ENCODE measurements around the gene VEGFA. TPM values are rescaled to one million over a fixed set of nuclear protein-coding genes. Genes with fewer than 3 reads are reported as not detected.

Gene VEGFA
- total RNA-seq, 4 donors from 2014 or later: 28.0 to 107 (median 80.8) TPM

GRCh38 chr6:43749461-43749860, 20.6 kb upstream of the VEGFA start:
- Histone ChIP-seq H3K36me3 (no peaks in the 10 kb centered on the region), H3K4me3 (no peak overlapping the region), H3K27ac (no peak overlapping the region), H3K4me1 (no peaks in the 10 kb centered on the region), H3K27me3 (peaks cover 0 to 16% (median 0%) of the 10 kb centered on the region in 4 donors), H3K9me3 (no peaks in the 10 kb centered on the region)
- 72 to 80% methylated on average over 2 of the region's 2 CpGs for WGBS, 2 donors
- TF ChIP-seq, protein P1, sequence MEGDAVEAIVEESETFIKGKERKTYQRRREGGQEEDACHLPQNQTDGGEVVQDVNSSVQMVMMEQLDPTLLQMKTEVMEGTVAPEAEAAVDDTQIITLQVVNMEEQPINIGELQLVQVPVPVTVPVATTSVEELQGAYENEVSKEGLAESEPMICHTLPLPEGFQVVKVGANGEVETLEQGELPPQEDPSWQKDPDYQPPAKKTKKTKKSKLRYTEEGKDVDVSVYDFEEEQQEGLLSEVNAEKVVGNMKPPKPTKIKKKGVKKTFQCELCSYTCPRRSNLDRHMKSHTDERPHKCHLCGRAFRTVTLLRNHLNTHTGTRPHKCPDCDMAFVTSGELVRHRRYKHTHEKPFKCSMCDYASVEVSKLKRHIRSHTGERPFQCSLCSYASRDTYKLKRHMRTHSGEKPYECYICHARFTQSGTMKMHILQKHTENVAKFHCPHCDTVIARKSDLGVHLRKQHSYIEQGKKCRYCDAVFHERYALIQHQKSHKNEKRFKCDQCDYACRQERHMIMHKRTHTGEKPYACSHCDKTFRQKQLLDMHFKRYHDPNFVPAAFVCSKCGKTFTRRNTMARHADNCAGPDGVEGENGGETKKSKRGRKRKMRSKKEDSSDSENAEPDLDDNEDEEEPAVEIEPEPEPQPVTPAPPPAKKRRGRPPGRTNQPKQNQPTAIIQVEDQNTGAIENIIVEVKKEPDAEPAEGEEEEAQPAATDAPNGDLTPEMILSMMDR (IDR thresholded peaks at IDR 0.05): no peak
- TF ChIP-seq POLR2A (IDR thresholded peaks at IDR 0.05): no peak
- no peak for DNase-seq
- intact Hi-C loops (cut with DNase I): no loop called here

DNA sequence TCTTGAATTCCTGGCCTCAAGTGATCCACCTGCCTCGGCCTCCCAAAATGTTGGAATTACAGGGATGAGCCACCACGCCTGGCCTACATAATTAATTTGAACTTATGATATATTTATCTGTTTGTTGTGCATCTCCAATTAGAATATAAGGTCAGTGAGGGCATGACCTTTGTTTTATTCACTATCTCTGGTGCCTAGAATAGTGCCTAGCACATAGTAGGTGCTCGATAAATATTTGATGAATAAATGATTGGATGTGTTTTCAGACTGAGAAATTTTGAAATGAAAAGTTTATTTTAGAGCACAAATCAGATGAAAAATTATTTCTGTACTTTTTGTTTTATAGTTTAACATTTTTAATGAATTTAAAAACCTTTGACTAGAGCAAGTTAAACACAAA, 19.4 kb upstream of the VEGFA start:
- Histone ChIP-seq H3K4me1 (no peaks in the 10 kb centered on the region), H3K9me3 (no peaks in the 10 kb centered on the region), H3K36me3 (no peaks in the 10 kb centered on the region), H3K27me3 (peaks cover 0 to 16% (median 0%) of the 10 kb centered on the region in 4 donors), H3K27ac (no peak overlapping the region), H3K4me3 (no peak overlapping the region)
- 78 to 79% methylated on average over 3 of the region's 3 CpGs for WGBS, 2 donors
- intact Hi-C loops (cut with DNase I): no loop called here
- no peak for DNase-seq
- TF ChIP-seq POLR2A (IDR thresholded peaks at IDR 0.05): no peak
- TF ChIP-seq, protein P1 (IDR thresholded peaks at IDR 0.05): no peak

GRCh38 chr6:43753570-43754183, 16.3 kb upstream of the VEGFA start:
- no peak for DNase-seq
- TF ChIP-seq POLR2A (IDR thresholded peaks at IDR 0.05): no peak
- TF ChIP-seq, protein P1 (IDR thresholded peaks at IDR 0.05): no peak
- intact Hi-C loops (cut with DNase I): no loop called here
- no peaks in the 10 kb centered on the region for H3K36me3 ChIP-seq
- H3K27me3 ChIP-seq: peaks cover 0 to under 1% (median 0%) of the 10 kb centered on the region in 4 donors
- 84 to 91% methylated on average over 3 of the region's 3 CpGs for WGBS, 2 donors
- H3K4me1 ChIP-seq: no peaks in the 10 kb centered on the region
- no peak overlapping the region for H3K27ac ChIP-seq
- H3K9me3 ChIP-seq: no peaks in the 10 kb centered on the region
- no peak overlapping the region for H3K4me3 ChIP-seq

- intact Hi-C loops (cut with DNase I): no loop called here
- no peaks in the 10 kb centered on the region for H3K4me1 ChIP-seq
- 54 to 71% methylated on average over 4 to 8 of the region's 9 CpGs for WGBS, 2 donors
- H3K9me3 ChIP-seq: no peaks in the 10 kb centered on the region
- H3K27ac ChIP-seq: no peak overlapping the region
- peaks cover 0 to 5% (median 0%) of the 10 kb centered on the region in 4 donors for H3K27me3 ChIP-seq
- H3K36me3 ChIP-seq: no peaks in the 10 kb centered on the region
- no peak for DNase-seq
- H3K4me3 ChIP-seq: no peak overlapping the region
- TF ChIP-seq POLR2A (IDR thresholded peaks at IDR 0.05): no peak
- TF ChIP-seq, protein P1 (IDR thresholded peaks at IDR 0.05): no peak
These were observed 11.9 kb upstream of the VEGFA start for GRCh38 chr6:43757966-43758616.

DNA sequence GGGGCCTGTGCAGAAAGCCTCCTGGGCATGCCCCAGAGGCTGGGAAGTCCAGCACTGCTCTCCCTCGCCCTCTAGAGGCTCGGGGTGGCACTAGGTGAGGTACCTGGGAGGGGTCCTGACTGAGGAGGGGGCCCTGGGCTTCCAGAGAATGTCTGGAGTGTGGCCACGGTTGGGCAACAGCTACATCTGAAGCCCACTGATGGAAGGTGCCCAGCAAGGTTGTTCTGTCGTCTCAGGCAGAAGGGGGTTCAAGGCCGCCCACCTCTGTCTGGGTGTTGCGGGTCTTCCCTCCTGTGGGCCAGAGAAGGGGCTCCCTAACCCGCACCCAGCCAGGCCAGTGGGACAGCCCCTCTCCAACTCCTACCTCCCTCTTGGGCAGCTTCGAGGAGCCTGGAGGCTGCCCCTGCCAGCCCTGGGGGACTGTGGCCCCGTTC, 11.4 kb upstream of the VEGFA start:
- Histone ChIP-seq H3K36me3 (no peaks in the 10 kb centered on the region), H3K4me1 (no peaks in the 10 kb centered on the region), H3K4me3 (no peak overlapping the region), H3K27me3 (peaks cover 0 to 5% (median 0%) of the 10 kb centered on the region in 4 donors), H3K27ac (no peak overlapping the region), H3K9me3 (no peaks in the 10 kb centered on the region)
- TF ChIP-seq, protein P1 (IDR thresholded peaks at IDR 0.05): peak in 4 of 6 experiments; percentile 47 to 64 (median 52)
- TF ChIP-seq POLR2A (IDR thresholded peaks at IDR 0.05): no peak
- no peak for DNase-seq
- 66% methylated on average over 5 of the region's 9 CpGs; no CpG with 5 or more reads in 1 of the 2 donors for WGBS, 2 donors
- intact Hi-C loops (cut with DNase I): no loop called here

Data from esophagus squamous epithelium (tissue), 5 donors.